BLaER1 treated with 17β-estradiol and CSF1 and Interleukin-3, amounts not matched to agents 10 nM and 100 nM (cell line): ENCODE measurements around the gene IL15RA.
"Not testable (repeated sequence)": the region's sequence is repeated elsewhere in the genome, so short reads cannot be mapped to it uniquely, and the experiment has no call there.

ENCODE experiments used
- H3K27ac ChIP-seq, 11 experiments: shearing (Covaris generic); formaldehyde crosslinking; 2 replicates each; pipeline ENCODE4 v1.8.1; 2022
- H3K27me3 ChIP-seq, 11 experiments: shearing (Covaris generic); formaldehyde crosslinking; 2 replicates each; pipeline ENCODE4 v1.8.1; 2022
- H3K36me3 ChIP-seq, 11 experiments: shearing (Covaris generic); formaldehyde crosslinking; 2 replicates each; pipeline ENCODE4 v1.8.1; 2022
- H3K4me1 ChIP-seq, 10 experiments: shearing (Covaris generic); formaldehyde crosslinking; 2 replicates each; pipeline ENCODE4 v1.8.1; 2022
- H3K4me2 ChIP-seq, 11 experiments: shearing (Covaris generic); formaldehyde crosslinking; 2 replicates each; pipeline ENCODE4 v1.8.1; 2022
- H3K4me3 ChIP-seq, 10 experiments: shearing (Covaris generic); formaldehyde crosslinking; 2 replicates each; pipeline ENCODE4 v1.8.1; 2022
- H3K9ac ChIP-seq, 11 experiments: shearing (Covaris generic); formaldehyde crosslinking; 2 replicates each; pipeline ENCODE4 v1.8.1; 2022
- H3K9me3 ChIP-seq, 11 experiments: shearing (Covaris generic); formaldehyde crosslinking; replicated peaks in 1 of 11; 2 replicates each; pipeline ENCODE4 v1.8.1; 2022
- H4K20me1 ChIP-seq, 11 experiments: shearing (Covaris generic); formaldehyde crosslinking; 2 replicates each; pipeline ENCODE4 v1.8.1; 2022
- Cebpa-rat ChIP-seq, 11 experiments: shearing (Covaris generic); IDR thresholded peaks; 2 replicates each; pipeline ENCODE4 v1.8.1; 2022

Gene IL15RA

DNA sequence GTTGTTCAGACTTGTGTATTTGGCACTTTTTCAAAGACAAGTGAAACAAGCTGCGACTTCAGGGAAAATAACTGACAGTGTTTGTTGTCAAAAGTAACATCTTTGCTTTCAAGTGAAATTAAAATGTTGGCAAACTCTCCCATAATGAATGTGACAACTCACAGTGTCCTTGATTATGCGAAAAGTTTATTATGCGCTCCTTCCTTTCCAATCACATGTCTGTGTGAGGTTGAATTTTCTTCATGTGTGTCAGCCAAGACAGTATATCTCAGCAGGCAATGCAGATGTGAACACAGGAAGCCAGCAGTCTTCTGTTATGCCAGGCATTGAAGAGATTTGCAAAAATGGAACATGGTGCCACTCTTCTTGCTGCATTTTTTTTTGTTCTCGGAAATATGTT lies 58.6 kb downstream of the IL15RA start:
- Histone ChIP-seq H3K4me3 (no peak overlapping the region), H3K9ac (no peak overlapping the region), H3K27ac (no peak overlapping the region), H3K4me2 (no peak overlapping the region), H3K27me3 (no peaks in the 10 kb centered on the region), H3K9me3 (no peaks in the 10 kb centered on the region), H4K20me1 (peaks cover 0 to 15% (median 0%) of the 10 kb centered on the region in 11 experiments; a peak in 3 of 22 replicates), H3K36me3 (peaks cover 98 to 100% (median 100%) of the 10 kb centered on the region in 11 experiments), H3K4me1 (no peaks in the 10 kb centered on the region)
- TF ChIP-seq Cebpa-rat (IDR thresholded peaks at IDR 0.05) = no peak

DNA sequence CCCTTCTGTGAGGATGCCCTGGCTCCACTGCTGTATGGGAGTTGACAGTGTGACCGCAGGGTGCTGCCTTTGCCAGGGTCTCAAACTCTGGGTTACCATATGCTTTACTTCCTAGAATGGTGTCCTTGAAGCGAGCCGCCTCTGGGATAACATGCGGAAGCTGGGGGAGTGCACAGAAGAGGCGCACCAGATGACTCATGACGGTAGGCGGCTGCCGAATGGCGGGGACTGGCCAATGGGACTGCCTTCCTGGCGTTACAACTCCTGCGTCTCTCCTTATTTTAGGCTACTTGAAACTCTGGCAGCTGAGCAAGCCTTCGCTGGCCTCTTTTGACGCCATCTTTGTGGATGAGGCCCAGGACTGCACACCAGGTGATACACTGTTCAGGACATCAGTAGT lies 60.0 kb downstream of the IL15RA start:
- no peaks in the 10 kb centered on the region for H3K4me1 ChIP-seq
- H3K27ac ChIP-seq = no peak overlapping the region
- no peak overlapping the region for H3K4me3 ChIP-seq
- no peaks in the 10 kb centered on the region for H3K9me3 ChIP-seq
- no peak overlapping the region for H3K9ac ChIP-seq
- no peak overlapping the region for H3K4me2 ChIP-seq
- no peak for TF ChIP-seq Cebpa-rat (IDR thresholded peaks at IDR 0.05)
- peaks cover 97 to 100% (median 99%) of the 10 kb centered on the region in 11 experiments for H3K36me3 ChIP-seq
- peaks cover 0 to 23% (median 0%) of the 10 kb centered on the region in 11 experiments; a peak in 2 of 22 replicates for H4K20me1 ChIP-seq
- no peaks in the 10 kb centered on the region for H3K27me3 ChIP-seq

DNA sequence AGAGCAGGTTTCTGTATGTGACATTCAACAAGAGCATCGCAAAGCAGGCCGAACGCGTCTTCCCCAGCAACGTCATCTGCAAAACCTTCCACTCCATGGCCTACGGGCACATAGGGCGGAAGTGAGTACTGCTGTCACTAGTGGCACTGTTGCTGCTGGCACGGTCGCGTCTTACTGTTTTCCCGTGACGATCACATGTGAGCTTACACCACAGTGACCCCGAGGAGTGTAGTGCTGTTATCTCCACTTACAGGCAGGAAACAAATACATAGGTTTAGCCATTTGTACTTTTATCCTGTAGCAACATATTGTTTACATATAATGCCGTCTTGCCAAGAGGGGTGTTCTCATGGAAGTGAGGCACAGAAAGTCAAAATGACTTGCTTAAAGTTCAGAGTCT lies 61.9 kb downstream of the IL15RA start:
- Histone ChIP-seq H3K36me3 (peaks cover 97 to 99% (median 98%) of the 10 kb centered on the region in 11 experiments), H3K4me3 (no peak overlapping the region), H3K9me3 (no peaks in the 10 kb centered on the region), H4K20me1 (peaks cover 0 to 24% (median 0%) of the 10 kb centered on the region in 11 experiments; a peak in 5 of 22 replicates), H3K27ac (no peak overlapping the region), H3K27me3 (no peaks in the 10 kb centered on the region), H3K4me2 (no peak overlapping the region), H3K9ac (no peak overlapping the region), H3K4me1 (no peaks in the 10 kb centered on the region)
- TF ChIP-seq Cebpa-rat (IDR thresholded peaks at IDR 0.05) = no peak

DNA sequence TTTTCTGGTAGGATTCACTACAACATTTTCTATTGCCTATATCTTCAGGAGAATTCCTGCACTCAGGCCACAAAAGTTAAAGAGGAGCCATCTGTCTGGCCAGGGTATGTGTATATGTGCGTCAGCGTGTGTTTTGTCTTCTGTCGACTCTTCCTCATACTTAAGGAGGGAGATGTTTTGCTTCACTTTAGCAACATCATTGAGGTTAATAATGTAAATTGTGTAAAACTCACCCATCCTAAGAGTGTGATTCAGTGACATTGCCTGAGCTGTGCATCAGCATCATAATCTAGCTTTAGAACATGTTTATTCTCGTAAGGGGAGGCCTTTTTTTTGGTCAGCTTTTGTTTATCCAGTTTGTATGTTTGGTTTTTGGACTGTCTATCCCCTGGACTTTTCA lies 63.6 kb downstream of the IL15RA start:
- Histone ChIP-seq H3K4me2 (no peak overlapping the region), H3K36me3 (peaks cover 97 to 99% (median 99%) of the 10 kb centered on the region in 11 experiments), H3K9me3 (no peaks in the 10 kb centered on the region), H3K4me1 (no peaks in the 10 kb centered on the region), H3K27me3 (no peaks in the 10 kb centered on the region), H3K4me3 (no peak overlapping the region), H3K27ac (no peak overlapping the region), H4K20me1 (peaks cover 0 to 25% (median 0%) of the 10 kb centered on the region in 11 experiments; a peak in 6 of 22 replicates), H3K9ac (no peak overlapping the region)
- no peak for TF ChIP-seq Cebpa-rat (IDR thresholded peaks at IDR 0.05)

- Histone ChIP-seq H3K9ac (0 out of 22 replicates have a peak overlapping the region, but pooled peaks of 1 of the 11 experiments have one; percentile 1), H3K4me3 (no peak overlapping the region), H4K20me1 (peaks cover 0 to 29% (median 12%) of the 10 kb centered on the region in 11 experiments; a peak in 13 of 22 replicates), H3K36me3 (peaks cover 94 to 99% (median 98%) of the 10 kb centered on the region in 11 experiments), H3K27me3 (no peaks in the 10 kb centered on the region), H3K9me3 (0 out of 22 replicates have a peak, but pooled peaks cover 0 to 3% (median 0%) of the 10 kb centered on the region in 11 experiments), H3K4me2 (no peak overlapping the region), H3K4me1 (peaks cover 0 to 3% (median 0%) of the 10 kb centered on the region in 10 experiments; a peak in 7 of 20 replicates), H3K27ac (no peak overlapping the region)
- no peak for TF ChIP-seq Cebpa-rat (IDR thresholded peaks at IDR 0.05)
Measured at GRCh38 chr10:5911670-5912069, 65.7 kb downstream of the IL15RA start.

DNA sequence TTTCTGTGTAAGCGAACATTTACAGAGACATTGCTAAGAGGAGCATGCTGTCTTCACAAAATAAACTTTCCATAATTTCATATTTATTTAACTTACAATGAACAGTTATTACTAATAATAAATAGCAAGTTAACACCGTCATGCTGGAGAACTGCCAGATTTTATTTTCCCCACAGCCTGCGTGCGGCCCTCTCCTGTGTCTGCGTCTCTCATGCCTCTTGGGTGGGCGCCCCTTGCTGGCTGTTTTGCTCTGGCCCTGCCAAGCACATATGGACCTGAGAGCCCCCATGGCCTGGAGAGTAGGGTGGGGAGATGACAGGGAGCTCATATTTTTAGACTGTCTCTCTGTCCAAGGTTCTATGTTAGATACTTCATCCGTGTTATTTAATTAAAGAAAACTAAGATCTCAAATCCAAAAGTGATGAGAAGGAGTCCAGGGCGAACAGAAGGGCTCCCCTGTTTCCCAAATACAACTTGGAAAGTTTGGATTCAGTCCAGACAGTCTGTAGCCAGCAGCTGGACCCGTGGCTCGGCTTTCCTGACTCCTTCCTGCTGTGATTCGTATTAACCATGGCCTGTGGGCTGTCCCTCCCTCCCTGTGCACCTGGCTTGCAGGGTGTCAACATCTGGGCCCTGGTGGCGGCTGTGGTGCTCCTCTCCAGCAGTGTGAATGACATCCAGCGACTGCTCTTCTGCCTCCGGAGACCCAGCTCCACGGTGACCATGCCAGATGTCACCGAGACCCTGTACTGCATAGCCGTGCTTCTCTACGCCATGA lies 66.8 kb downstream of the IL15RA start:
- Histone ChIP-seq H3K27ac (no peak overlapping the region), H3K9me3 (0 out of 22 replicates have a peak, but pooled peaks cover 0 to 5% (median 0%) of the 10 kb centered on the region in 11 experiments), H3K4me3 (no peak overlapping the region), H3K27me3 (no peaks in the 10 kb centered on the region), H3K36me3 (peaks cover 91 to 99% (median 94%) of the 10 kb centered on the region in 11 experiments), H4K20me1 (peaks cover 0 to 35% (median 18%) of the 10 kb centered on the region in 11 experiments; a peak in 16 of 22 replicates), H3K4me2 (no peak overlapping the region), H3K4me1 (peaks cover 9 to 14% (median 11%) of the 10 kb centered on the region in 10 experiments; a peak in 19 of 20 replicates), H3K9ac (no peak overlapping the region)
- TF ChIP-seq Cebpa-rat (IDR thresholded peaks at IDR 0.05) = no peak

- not testable (repeated sequence) for H3K4me2 ChIP-seq, H3K27me3 ChIP-seq, H3K4me3 ChIP-seq, H3K9ac ChIP-seq, H3K27ac ChIP-seq, H3K9me3 ChIP-seq
- H3K4me1 ChIP-seq = peaks cover 17 to 31% (median 27%) of the 10 kb centered on the region in 10 experiments
- peaks cover 79 to 92% (median 83%) of the 10 kb centered on the region in 11 experiments for H3K36me3 ChIP-seq
- H4K20me1 ChIP-seq = peaks cover 0 to 43% (median 21%) of the 10 kb centered on the region in 11 experiments; a peak in 16 of 22 replicates
Measured at GRCh38 chr10:5908676-5909075, 68.7 kb downstream of the IL15RA start.

GRCh38 chr10:5906651-5907050 lies 70.7 kb downstream of the IL15RA start:
- Histone ChIP-seq H3K27ac (peak overlapping the region in 2 of 11 experiments; percentile 14 to 28; a peak in 3 of 22 replicates), H3K4me2 (peak overlapping the region in 9 of 11 experiments; percentile 18 to 75 (median 51); a peak in 11 of 22 replicates), H3K36me3 (peaks cover 69 to 91% (median 78%) of the 10 kb centered on the region in 11 experiments)

DNA sequence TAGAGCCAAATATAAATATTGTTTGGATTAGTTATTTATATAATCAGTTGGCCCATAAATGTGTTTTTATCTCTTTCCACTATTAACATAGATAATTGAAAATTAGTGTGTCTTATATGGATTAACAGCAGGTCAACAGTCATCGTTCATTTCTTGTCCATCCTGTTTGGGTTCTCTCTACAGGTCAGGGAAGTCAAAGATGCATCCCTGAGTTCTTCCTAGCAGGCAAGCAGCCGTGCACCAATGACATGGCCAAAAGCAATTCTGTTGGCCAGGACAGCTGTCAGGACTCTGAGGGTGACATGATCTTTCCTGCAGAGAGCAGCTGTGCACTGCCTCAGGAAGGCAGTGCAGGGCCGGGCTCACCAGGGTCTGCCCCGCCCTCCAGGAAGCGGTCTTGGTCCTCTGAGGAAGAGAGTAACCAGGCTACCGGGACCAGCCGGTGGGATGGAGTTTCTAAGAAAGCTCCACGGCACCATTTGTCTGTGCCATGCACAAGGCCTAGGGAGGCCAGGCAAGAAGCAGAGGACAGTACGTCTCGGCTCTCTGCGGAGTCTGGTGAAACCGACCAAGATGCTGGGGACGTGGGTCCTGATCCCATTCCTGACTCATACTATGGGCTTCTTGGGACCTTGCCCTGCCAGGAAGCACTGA lies 71.4 kb downstream of the IL15RA start:
- Histone ChIP-seq H3K9ac (no peak overlapping the region), H3K36me3 (peaks cover 62 to 89% (median 77%) of the 10 kb centered on the region in 11 experiments), H4K20me1 (peaks cover 0 to 48% (median 16%) of the 10 kb centered on the region in 11 experiments; a peak in 16 of 22 replicates), H3K4me2 (peak overlapping the region in 10 of 11 experiments; percentile 16 to 75 (median 49); a peak in 18 of 22 replicates), H3K4me3 (no peak overlapping the region), H3K9me3 (peaks cover 0 to 5% (median 0%) of the 10 kb centered on the region in 11 experiments; a peak in 1 of 22 replicates), H3K27ac (peak overlapping the region in 2 of 11 experiments; percentile 14 to 28; a peak in 4 of 22 replicates), H3K27me3 (no peaks in the 10 kb centered on the region), H3K4me1 (peaks cover 17 to 33% (median 29%) of the 10 kb centered on the region in 10 experiments)
- TF ChIP-seq Cebpa-rat (IDR thresholded peaks at IDR 0.05) = no peak

More at GRCh38 chr10:5906651-5907050, 70.7 kb downstream of the IL15RA start:
- Histone ChIP-seq H3K9me3 (peaks cover 0 to 5% (median 0%) of the 10 kb centered on the region in 11 experiments; a peak in 1 of 22 replicates), H3K4me3 (no peak overlapping the region), H3K27me3 (no peaks in the 10 kb centered on the region), H3K9ac (no peak overlapping the region), H4K20me1 (peaks cover 0 to 46% (median 16%) of the 10 kb centered on the region in 11 experiments; a peak in 16 of 22 replicates), H3K4me1 (peaks cover 17 to 33% (median 29%) of the 10 kb centered on the region in 10 experiments)
- no peak for TF ChIP-seq Cebpa-rat (IDR thresholded peaks at IDR 0.05)
